GM23338 (cell line): ENCODE results near the gene C2orf68. TPM values are rescaled to one million over a fixed set of nuclear protein-coding genes. Genes with fewer than 3 reads are reported as not detected.

Experiments
- ATAC-seq: fragments of 200-7000 bp; cut with Tn5 transposase; 3 replicates; pipeline ENCODE4 v1.9.1; 2020
- DNase-seq: peaks from one replicate; pipeline ENCODE4 v3.0.0-alpha.2; 2015; ENCODE audit warnings: low spot score
- H2AFZ ChIP-seq: fragments of 200-600 bp; sonication (generic); 2 replicates; pipeline ENCODE4 v1.8.0; 2016; ENCODE audit warnings: antibody characterized with exemption, mild to moderate bottlenecking, moderate library complexity
- H3F3A ChIP-seq: fragments of 200-600 bp; sonication (generic); replicated peaks from 2 replicates; pipeline ENCODE4 v1.8.0; 2017; ENCODE audit warnings: antibody characterized with exemption, mixed run types, low read depth
- H3K27ac ChIP-seq: fragments of 200-600 bp; sonication (generic); 2 replicates; pipeline ENCODE4 v1.6.1; 2016; ENCODE audit warnings: low read depth
- H3K27me3 ChIP-seq: fragments of 200-600 bp; sonication (generic); 2 replicates; pipeline ENCODE4 v1.8.0; 2016; ENCODE audit warnings: mild to moderate bottlenecking, mixed run types, moderate library complexity; ENCODE audit not compliant: insufficient read depth
- H3K36me3 ChIP-seq: fragments of 200-600 bp; sonication (generic); 2 replicates; pipeline ENCODE4 v1.8.0; 2016; ENCODE audit warnings: mild to moderate bottlenecking; ENCODE audit not compliant: insufficient read depth
- H3K4me1 ChIP-seq: fragments of 200-600 bp; sonication (generic); 2 replicates; pipeline ENCODE4 v1.8.0; 2016; ENCODE audit warnings: mild to moderate bottlenecking, moderate library complexity; ENCODE audit not compliant: insufficient read depth
- H3K4me2 ChIP-seq: fragments of 200-600 bp; sonication (generic); 2 replicates; pipeline ENCODE4 v1.7.1; 2017; ENCODE audit warnings: mixed run types
- H3K4me3 ChIP-seq: fragments of 200-600 bp; sonication (generic); 2 replicates; pipeline ENCODE4 v1.6.1; 2016; ENCODE audit warnings: mixed run types
- H3K79me2 ChIP-seq: fragments of 200-600 bp; sonication (generic); replicated peaks from 2 replicates; pipeline ENCODE4 v1.8.0; 2017; ENCODE audit warnings: mild to moderate bottlenecking; ENCODE audit not compliant: insufficient read depth
- H3K9me2 ChIP-seq: fragments of 200-600 bp; sonication (generic); 2 replicates; pipeline ENCODE4 v1.8.0; 2017; ENCODE audit not compliant: insufficient read depth
- H4K20me1 ChIP-seq: fragments of 200-600 bp; sonication (generic); replicated peaks from 2 replicates; pipeline ENCODE4 v1.8.0; 2017; ENCODE audit warnings: mild to moderate bottlenecking; ENCODE audit not compliant: insufficient read depth
- H3K27ac Mint-ChIP-seq: 2 replicates; pipeline ENCODE4 v1.8.0; 2020; ENCODE audit warnings: inconsistent platforms, mild to moderate bottlenecking, moderate library complexity, mixed read lengths
- H3K27me3 Mint-ChIP-seq: 3 replicates; pipeline ENCODE4 v1.8.0; 2022; ENCODE audit warnings: low read depth, mild to moderate bottlenecking, moderate library complexity, mixed read lengths, inconsistent platforms; ENCODE audit not compliant: insufficient read depth, poor library complexity
- H3K36me3 Mint-ChIP-seq: 3 replicates; pipeline ENCODE4 v1.8.0; 2021; ENCODE audit warnings: low read depth, mild to moderate bottlenecking, inconsistent platforms, moderate library complexity, mixed read lengths
- H3K4me1 Mint-ChIP-seq: 3 replicates; pipeline ENCODE4 v1.8.0; 2020; ENCODE audit warnings: mild to moderate bottlenecking, inconsistent platforms, mixed read lengths
- H3K4me3 Mint-ChIP-seq: 3 replicates; pipeline ENCODE4 v1.8.0; 2021; ENCODE audit warnings: moderate library complexity, mild to moderate bottlenecking, inconsistent platforms, mixed read lengths
- H3K9me3 Mint-ChIP-seq: 3 replicates; pipeline ENCODE4 v1.8.0; 2020; ENCODE audit warnings: moderate library complexity, mild to moderate bottlenecking, inconsistent platforms, mixed read lengths
- CREB1 ChIP-seq: fragments of 250-450 bp; sonication (Bioruptor Pico); IDR thresholded peaks from 2 replicates; pipeline ENCODE4 v1.5.0; 2020; ENCODE audit warnings: low read depth, mild to moderate bottlenecking, moderate library complexity
- EZH2 ChIP-seq: fragments of 200-600 bp; sonication (generic); IDR thresholded peaks from one replicate; pipeline ENCODE4 v1.8.0; 2017; ENCODE audit warnings: antibody characterized with exemption, mild to moderate bottlenecking, low read depth; ENCODE audit not compliant: unreplicated experiment
- EZH2phosphoT487 ChIP-seq: fragments of 200-600 bp; sonication (generic); IDR thresholded peaks from one replicate; pipeline ENCODE4 v1.8.1; 2018; ENCODE audit warnings: antibody characterized with exemption; ENCODE audit not compliant: unreplicated experiment
- JUNB ChIP-seq: IDR thresholded peaks from one replicate; pipeline ENCODE4 v1.6.1; 2016; ENCODE audit warnings: antibody characterized with exemption; ENCODE audit not compliant: unreplicated experiment
- NANOG ChIP-seq: IDR thresholded peaks from 2 replicates; pipeline ENCODE4 v1.6.1; 2016; ENCODE audit warnings: antibody characterized with exemption, borderline replicate concordance
- POLR2AphosphoS5 ChIP-seq: IDR thresholded peaks from 2 replicates; pipeline ENCODE4 v1.6.1; 2016; ENCODE audit warnings: antibody characterized with exemption, low read depth
- ZNF114 ChIP-seq: fragments of 250-450 bp; sonication (Bioruptor Pico); IDR thresholded peaks from 2 replicates; pipeline ENCODE4 v1.5.0; 2020; ENCODE audit warnings: mild to moderate bottlenecking, moderate library complexity
- ZNF331 ChIP-seq: fragments of 250-450 bp; sonication (Bioruptor Pico); IDR thresholded peaks from 2 replicates; pipeline ENCODE4 v1.5.0; 2020; ENCODE audit warnings: low read depth, mild to moderate bottlenecking, moderate library complexity
- polyA plus RNA-seq: library from polyadenylated mRNA; unstranded; fragments of >200 nt; fragmentation: Nextera tagmentation; extraction: Ambion mirVana; gene quantifications from 2 replicates; pipeline ENCODE4 v1.2.1, GENCODE V29; 2016
- total RNA-seq: library from RNA; depleted of rRNA; stranded (reverse); fragments of >200 nt; shearing (Covaris generic); gene quantifications from 2 replicates; pipeline ENCODE4 v1.2.3, GENCODE V29; 2014
- TF ChIP-seq, protein P1 (sequence below): fragments of 250-450 bp; sonication (Bioruptor Pico); IDR thresholded peaks from 2 replicates; pipeline ENCODE4 v1.5.0; 2020; ENCODE audit warnings: mild to moderate bottlenecking, moderate library complexity
- TF ChIP-seq, protein P2 (sequence below): IDR thresholded peaks from 2 replicates; pipeline ENCODE4 v1.6.1; 2016; ENCODE audit warnings: antibody characterized with exemption
- TF ChIP-seq, protein P3 (sequence below), 2 experiments: fragments of 200-600 bp in 1 of 2; sonication (generic) in 1 of 2; conservative IDR thresholded peaks; 2 replicates each; pipeline versions ENCODE4 v1.5.1 to v1.6.1; 2016 to 2017; ENCODE audit warnings: antibody characterized with exemption in 2 of 2, low read depth in 2 of 2, mild to moderate bottlenecking in 2 of 2, moderate library complexity in 1 of 2

The C2orf68 gene
- total and polyA plus RNA-seq, 2 experiments from 2014 or later: 26.8 to 76.4 TPM

DNA sequence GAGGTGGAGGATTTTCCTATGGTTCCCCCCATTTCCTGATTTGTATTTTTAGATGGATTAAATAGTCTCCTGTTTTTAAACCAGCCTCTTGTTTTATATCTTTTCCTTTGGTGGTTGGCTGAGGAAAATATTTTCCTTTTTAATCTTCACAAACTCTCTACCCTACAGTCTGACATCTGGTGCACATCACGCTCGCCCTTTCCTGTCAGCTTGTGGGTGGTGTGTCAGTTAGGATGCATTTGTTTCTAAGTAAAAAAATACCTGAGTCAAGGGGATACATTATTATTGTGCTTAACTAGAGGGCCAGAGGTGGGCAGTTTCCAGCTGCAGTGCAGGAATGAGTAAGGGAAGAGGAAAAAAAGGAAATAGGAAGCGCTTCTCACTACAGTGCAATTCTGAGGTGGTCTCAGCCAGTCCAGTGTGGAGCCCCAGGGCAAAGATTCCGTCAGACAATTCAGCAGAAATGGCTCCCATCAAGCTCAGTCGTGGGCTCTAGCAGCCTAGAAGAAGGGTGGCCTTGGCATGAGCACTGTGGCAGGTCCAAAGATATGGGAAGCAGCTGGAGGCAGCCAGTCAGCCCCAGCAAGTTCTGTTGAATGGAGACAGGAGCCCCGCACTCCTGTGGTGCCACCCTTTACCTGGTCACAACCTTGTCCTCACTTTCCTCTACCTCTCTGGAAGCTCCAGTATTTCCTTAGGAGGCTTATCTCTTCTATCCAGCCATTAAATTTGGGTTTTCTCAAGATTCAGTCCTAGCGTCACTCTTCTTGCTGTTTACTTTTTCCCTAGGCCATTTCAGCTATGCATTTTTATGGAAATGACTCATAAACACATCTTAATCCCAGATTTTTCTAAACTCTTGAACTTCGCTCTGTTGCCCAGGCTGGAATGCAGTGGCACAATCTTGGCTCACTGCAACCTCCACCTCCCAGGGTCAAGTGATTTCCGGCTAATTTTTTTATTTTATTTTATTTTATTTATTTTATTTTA, 37.6 kb upstream of the C2orf68 start:
- no peaks in the 10 kb centered on the region for H3K79me2 ChIP-seq

More for the DNA sequence above, 37.6 kb upstream of the C2orf68 start:
- ATAC-seq (no peak), DNase-seq (no peak)
- Mint-ChIP-seq H3K4me1 (peaks cover 4% of the 10 kb centered on the region; the same call in 2 of the 3 replicates), H3K4me3 (no peak overlapping the region), H3K27me3 (peaks cover 3% of the 10 kb centered on the region), H3K27ac (no peak overlapping the region), H3K36me3 (peaks cover 81% of the 10 kb centered on the region), H3K9me3 (no peaks in the 10 kb centered on the region)
- Histone ChIP-seq H3K4me1 (peaks cover 7% of the 10 kb centered on the region; the same call in 1 of the 2 replicates), H3K27me3 (no peaks in the 10 kb centered on the region), H3K27ac (no peak overlapping the region), H4K20me1 (peaks cover 5% of the 10 kb centered on the region), H3K4me3 (no peak overlapping the region), H2AFZ (no peak overlapping the region), H3K9me2 (no peaks in the 10 kb centered on the region), H3K4me2 (no peak overlapping the region), H3K36me3 (peaks cover 62% of the 10 kb centered on the region), H3F3A (0 out of 2 replicates have a peak, but pooled peaks cover 3% of the 10 kb centered on the region)
- TF ChIP-seq POLR2AphosphoS5: no peak
- no peak for TF ChIP-seq NANOG
- TF ChIP-seq CREB1 (CRISPR knock-in tag): no peak
- TF ChIP-seq ZNF114 (CRISPR knock-in tag): no peak
- TF ChIP-seq, protein P1, sequence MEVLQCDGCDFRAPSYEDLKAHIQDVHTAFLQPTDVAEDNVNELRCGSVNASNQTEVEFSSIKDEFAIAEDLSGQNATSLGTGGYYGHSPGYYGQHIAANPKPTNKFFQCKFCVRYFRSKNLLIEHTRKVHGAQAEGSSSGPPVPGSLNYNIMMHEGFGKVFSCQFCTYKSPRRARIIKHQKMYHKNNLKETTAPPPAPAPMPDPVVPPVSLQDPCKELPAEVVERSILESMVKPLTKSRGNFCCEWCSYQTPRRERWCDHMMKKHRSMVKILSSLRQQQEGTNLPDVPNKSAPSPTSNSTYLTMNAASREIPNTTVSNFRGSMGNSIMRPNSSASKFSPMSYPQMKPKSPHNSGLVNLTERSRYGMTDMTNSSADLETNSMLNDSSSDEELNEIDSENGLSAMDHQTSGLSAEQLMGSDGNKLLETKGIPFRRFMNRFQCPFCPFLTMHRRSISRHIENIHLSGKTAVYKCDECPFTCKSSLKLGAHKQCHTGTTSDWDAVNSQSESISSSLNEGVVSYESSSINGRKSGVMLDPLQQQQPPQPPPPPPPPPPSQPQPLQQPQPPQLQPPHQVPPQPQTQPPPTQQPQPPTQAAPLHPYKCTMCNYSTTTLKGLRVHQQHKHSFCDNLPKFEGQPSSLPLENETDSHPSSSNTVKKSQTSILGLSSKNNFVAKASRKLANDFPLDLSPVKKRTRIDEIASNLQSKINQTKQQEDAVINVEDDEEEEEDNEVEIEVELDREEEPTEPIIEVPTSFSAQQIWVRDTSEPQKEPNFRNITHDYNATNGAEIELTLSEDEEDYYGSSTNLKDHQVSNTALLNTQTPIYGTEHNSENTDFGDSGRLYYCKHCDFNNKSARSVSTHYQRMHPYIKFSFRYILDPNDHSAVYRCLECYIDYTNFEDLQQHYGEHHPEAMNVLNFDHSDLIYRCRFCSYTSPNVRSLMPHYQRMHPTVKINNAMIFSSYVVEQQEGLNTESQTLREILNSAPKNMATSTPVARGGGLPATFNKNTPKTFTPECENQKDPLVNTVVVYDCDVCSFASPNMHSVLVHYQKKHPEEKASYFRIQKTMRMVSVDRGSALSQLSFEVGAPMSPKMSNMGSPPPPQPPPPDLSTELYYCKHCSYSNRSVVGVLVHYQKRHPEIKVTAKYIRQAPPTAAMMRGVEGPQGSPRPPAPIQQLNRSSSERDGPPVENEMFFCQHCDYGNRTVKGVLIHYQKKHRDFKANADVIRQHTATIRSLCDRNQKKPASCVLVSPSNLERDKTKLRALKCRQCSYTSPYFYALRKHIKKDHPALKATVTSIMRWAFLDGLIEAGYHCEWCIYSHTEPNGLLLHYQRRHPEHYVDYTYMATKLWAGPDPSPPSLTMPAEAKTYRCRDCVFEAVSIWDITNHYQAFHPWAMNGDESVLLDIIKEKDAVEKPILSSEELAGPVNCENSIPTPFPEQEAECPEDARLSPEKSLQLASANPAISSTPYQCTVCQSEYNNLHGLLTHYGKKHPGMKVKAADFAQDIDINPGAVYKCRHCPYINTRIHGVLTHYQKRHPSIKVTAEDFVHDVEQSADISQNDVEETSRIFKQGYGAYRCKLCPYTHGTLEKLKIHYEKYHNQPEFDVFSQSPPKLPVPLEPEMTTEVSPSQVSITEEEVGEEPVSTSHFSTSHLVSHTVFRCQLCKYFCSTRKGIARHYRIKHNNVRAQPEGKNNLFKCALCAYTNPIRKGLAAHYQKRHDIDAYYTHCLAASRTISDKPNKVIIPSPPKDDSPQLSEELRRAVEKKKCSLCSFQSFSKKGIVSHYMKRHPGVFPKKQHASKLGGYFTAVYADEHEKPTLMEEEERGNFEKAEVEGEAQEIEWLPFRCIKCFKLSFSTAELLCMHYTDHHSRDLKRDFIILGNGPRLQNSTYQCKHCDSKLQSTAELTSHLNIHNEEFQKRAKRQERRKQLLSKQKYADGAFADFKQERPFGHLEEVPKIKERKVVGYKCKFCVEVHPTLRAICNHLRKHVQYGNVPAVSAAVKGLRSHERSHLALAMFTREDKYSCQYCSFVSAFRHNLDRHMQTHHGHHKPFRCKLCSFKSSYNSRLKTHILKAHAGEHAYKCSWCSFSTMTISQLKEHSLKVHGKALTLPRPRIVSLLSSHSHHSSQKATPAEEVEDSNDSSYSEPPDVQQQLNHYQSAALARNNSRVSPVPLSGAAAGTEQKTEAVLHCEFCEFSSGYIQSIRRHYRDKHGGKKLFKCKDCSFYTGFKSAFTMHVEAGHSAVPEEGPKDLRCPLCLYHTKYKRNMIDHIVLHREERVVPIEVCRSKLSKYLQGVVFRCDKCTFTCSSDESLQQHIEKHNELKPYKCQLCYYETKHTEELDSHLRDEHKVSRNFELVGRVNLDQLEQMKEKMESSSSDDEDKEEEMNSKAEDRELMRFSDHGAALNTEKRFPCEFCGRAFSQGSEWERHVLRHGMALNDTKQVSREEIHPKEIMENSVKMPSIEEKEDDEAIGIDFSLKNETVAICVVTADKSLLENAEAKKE (CRISPR knock-in tag): no peak
- no peak for TF ChIP-seq EZH2
- TF ChIP-seq JUNB: no peak
- no peak for TF ChIP-seq ZNF331
- TF ChIP-seq, protein P2, sequence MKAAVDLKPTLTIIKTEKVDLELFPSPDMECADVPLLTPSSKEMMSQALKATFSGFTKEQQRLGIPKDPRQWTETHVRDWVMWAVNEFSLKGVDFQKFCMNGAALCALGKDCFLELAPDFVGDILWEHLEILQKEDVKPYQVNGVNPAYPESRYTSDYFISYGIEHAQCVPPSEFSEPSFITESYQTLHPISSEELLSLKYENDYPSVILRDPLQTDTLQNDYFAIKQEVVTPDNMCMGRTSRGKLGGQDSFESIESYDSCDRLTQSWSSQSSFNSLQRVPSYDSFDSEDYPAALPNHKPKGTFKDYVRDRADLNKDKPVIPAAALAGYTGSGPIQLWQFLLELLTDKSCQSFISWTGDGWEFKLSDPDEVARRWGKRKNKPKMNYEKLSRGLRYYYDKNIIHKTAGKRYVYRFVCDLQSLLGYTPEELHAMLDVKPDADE: no peak
- TF ChIP-seq, protein P3, sequence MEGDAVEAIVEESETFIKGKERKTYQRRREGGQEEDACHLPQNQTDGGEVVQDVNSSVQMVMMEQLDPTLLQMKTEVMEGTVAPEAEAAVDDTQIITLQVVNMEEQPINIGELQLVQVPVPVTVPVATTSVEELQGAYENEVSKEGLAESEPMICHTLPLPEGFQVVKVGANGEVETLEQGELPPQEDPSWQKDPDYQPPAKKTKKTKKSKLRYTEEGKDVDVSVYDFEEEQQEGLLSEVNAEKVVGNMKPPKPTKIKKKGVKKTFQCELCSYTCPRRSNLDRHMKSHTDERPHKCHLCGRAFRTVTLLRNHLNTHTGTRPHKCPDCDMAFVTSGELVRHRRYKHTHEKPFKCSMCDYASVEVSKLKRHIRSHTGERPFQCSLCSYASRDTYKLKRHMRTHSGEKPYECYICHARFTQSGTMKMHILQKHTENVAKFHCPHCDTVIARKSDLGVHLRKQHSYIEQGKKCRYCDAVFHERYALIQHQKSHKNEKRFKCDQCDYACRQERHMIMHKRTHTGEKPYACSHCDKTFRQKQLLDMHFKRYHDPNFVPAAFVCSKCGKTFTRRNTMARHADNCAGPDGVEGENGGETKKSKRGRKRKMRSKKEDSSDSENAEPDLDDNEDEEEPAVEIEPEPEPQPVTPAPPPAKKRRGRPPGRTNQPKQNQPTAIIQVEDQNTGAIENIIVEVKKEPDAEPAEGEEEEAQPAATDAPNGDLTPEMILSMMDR (conservative IDR thresholded peaks at IDR 0.05; ENCODE audit: low read depth in 2 of 2): no peak
- TF ChIP-seq EZH2phosphoT487: no peak
